HL-60 (cell line): ENCODE measurements around the gene SIRT4.

Experiments
- DNase-seq, 2 experiments: peaks; one replicate each; pipeline ENCODE4 v3.0.0-alpha.2; 2010 to 2020; ENCODE audit warnings: low read depth in 1 of 2, low spot score in 1 of 2
- H3K27ac ChIP-seq: fragments of 250-450 bp; sonication (Bioruptor Pico); replicated peaks from 2 replicates; pipeline ENCODE4 v1.5.1; 2020; ENCODE audit warnings: mild to moderate bottlenecking, moderate library complexity
- H3K27me3 ChIP-seq: fragments of 250-450 bp; sonication (Bioruptor Pico); 2 replicates; pipeline ENCODE4 v1.5.1; 2021; ENCODE audit warnings: mild to moderate bottlenecking, moderate library complexity; ENCODE audit not compliant: insufficient read depth, poor library complexity, severe bottlenecking
- H3K4me3 ChIP-seq: replicated peaks from 2 replicates; pipeline ENCODE4 v1.5.1; 2011; ENCODE audit warnings: mild to moderate bottlenecking, control low read depth, low read length; ENCODE audit not compliant: insufficient read depth
- CTCF ChIP-seq: IDR thresholded peaks from one replicate; pipeline ENCODE4 v1.5.1; 2011; ENCODE audit warnings: low read length, control low read depth, inconsistent platforms; ENCODE audit not compliant: insufficient read depth
- GABPA ChIP-seq: IDR thresholded peaks from 2 replicates; pipeline ENCODE4 v1.6.1; 2012; ENCODE audit warnings: low read depth
- POLR2AphosphoS5 ChIP-seq: IDR thresholded peaks from 2 replicates; pipeline ENCODE4 v1.6.1; 2012; ENCODE audit warnings: low read depth
- REST ChIP-seq: IDR thresholded peaks from 2 replicates; pipeline ENCODE4 v1.6.1; 2012; ENCODE audit warnings: low read depth; ENCODE audit not compliant: insufficient replicate concordance
- SPI1 ChIP-seq: IDR thresholded peaks from 2 replicates; pipeline ENCODE4 v1.6.1; 2012; ENCODE audit warnings: low read depth, mild to moderate bottlenecking, borderline replicate concordance

SIRT4 gene

GRCh38 chr12:120266180-120266870 lies 35.8 kb upstream of the SIRT4 start:
- no peak for DNase-seq
- H3K4me3 ChIP-seq: no peak overlapping the region
- peaks cover 31% of the 10 kb centered on the region for H3K27me3 ChIP-seq
- H3K27ac ChIP-seq: no peak overlapping the region
- TF ChIP-seq POLR2AphosphoS5 (no peak), SPI1 (no peak), CTCF (no peak), REST (no peak), GABPA (no peak)

- TF ChIP-seq CTCF: no peak
- no peak for TF ChIP-seq REST
- TF ChIP-seq GABPA: no peak
- TF ChIP-seq POLR2AphosphoS5: no peak
- no peak for TF ChIP-seq SPI1
- no peak for DNase-seq
- Histone ChIP-seq H3K27ac (no peak overlapping the region), H3K4me3 (no peak overlapping the region), H3K27me3 (peaks cover 22% of the 10 kb centered on the region)
These were observed 34.4 kb upstream of the SIRT4 start for GRCh38 chr12:120267736-120268135.

GRCh38 chr12:120276734-120277133 lies 25.4 kb upstream of the SIRT4 start:
- Histone ChIP-seq H3K27ac (no peak overlapping the region), H3K27me3 (no peaks in the 10 kb centered on the region), H3K4me3 (no peak overlapping the region)
- DNase-seq: no peak
- TF ChIP-seq CTCF (no peak), REST (no peak), POLR2AphosphoS5 (no peak), SPI1 (no peak), GABPA (no peak)
